WTC11 (cell line): Measurements from ENCODE around the gene NR2F2. TPM values are rescaled to one million over a fixed set of nuclear protein-coding genes. Genes with fewer than 3 reads are reported as not detected.

Experiments used
- ATAC-seq: fragments of 200-7000 bp; cut with Tn5 transposase; 2 replicates; pipeline ENCODE4 v1.10.0; 2021; ENCODE audit warnings: mild to moderate bottlenecking, moderate library complexity
- CTCF ChIA-PET: fragments of 300-600 bp; sonication (Branson Sonifier 250); formaldehyde crosslinking; loops from one replicate; lab custom pipeline; 2021; ENCODE audit warnings: antibody characterized with exemption; lab: Charles Lee
- POLR2A ChIA-PET: fragments of 350-600 bp; sonication (Branson Sonifier 250); formaldehyde crosslinking; loops from one replicate; lab custom pipeline; 2021; ENCODE audit warnings: antibody characterized with exemption; lab: Charles Lee
- DNase-seq: peaks from one replicate; pipeline ENCODE4 v3.0.0; 2021; ENCODE audit warnings: low spot score
- H3K27ac Mint-ChIP-seq: 2 replicates; pipeline ENCODE4 v1.8.0; 2021; ENCODE audit warnings: mixed read lengths
- H3K27me3 Mint-ChIP-seq: 2 replicates; pipeline ENCODE4 v1.8.0; 2021; ENCODE audit warnings: low read depth, mild to moderate bottlenecking, moderate library complexity, mixed read lengths
- H3K36me3 Mint-ChIP-seq: 2 replicates; pipeline ENCODE4 v1.8.0; 2021; ENCODE audit warnings: mixed read lengths
- H3K4me1 Mint-ChIP-seq: 2 replicates; pipeline ENCODE4 v1.8.0; 2022; ENCODE audit warnings: mixed read lengths
- H3K4me3 Mint-ChIP-seq: 2 replicates; pipeline ENCODE4 v1.8.0; 2021; ENCODE audit warnings: mild to moderate bottlenecking, moderate library complexity, mixed read lengths
- H3K9me3 Mint-ChIP-seq: 2 replicates; pipeline ENCODE4 v1.8.0; 2021; ENCODE audit warnings: mixed read lengths
- ATF1 ChIP-seq: sonication (generic); formaldehyde crosslinking; IDR thresholded peaks from 2 replicates; pipeline ENCODE4 v1.8.1; 2023; ENCODE audit warnings: mild to moderate bottlenecking, moderate library complexity, missing genetic modification reagents
- ELF4 ChIP-seq: sonication (generic); formaldehyde crosslinking; IDR thresholded peaks from 2 replicates; pipeline ENCODE4 v1.8.1; 2022; ENCODE audit warnings: low read depth, mild to moderate bottlenecking, moderate library complexity, missing genetic modification reagents
- FOXJ3 ChIP-seq: sonication (generic); formaldehyde crosslinking; IDR thresholded peaks from 2 replicates; pipeline ENCODE4 v1.9.0; 2021; ENCODE audit warnings: missing genetic modification reagents, mild to moderate bottlenecking, borderline replicate concordance
- FOXP1 ChIP-seq: sonication (generic); formaldehyde crosslinking; IDR thresholded peaks from 2 replicates; pipeline ENCODE4 v1.8.0; 2022; ENCODE audit warnings: missing genetic modification reagents, mild to moderate bottlenecking, moderate library complexity, borderline replicate concordance
- MYBL2 ChIP-seq: sonication (generic); formaldehyde crosslinking; IDR thresholded peaks from 2 replicates; pipeline ENCODE4 v1.8.1; 2023; ENCODE audit warnings: mild to moderate bottlenecking, moderate library complexity, missing genetic modification reagents
- OVOL2 ChIP-seq: fragments of 250-450 bp; sonication (Bioruptor Pico); IDR thresholded peaks from 2 replicates; pipeline ENCODE4 v1.9.0; 2021; ENCODE audit warnings: mild to moderate bottlenecking, borderline replicate concordance
- SMAD4 ChIP-seq: sonication (generic); formaldehyde crosslinking; IDR thresholded peaks from 2 replicates; pipeline ENCODE4 v1.8.0; 2022; ENCODE audit warnings: mild to moderate bottlenecking, missing genetic modification reagents
- ZNF423 ChIP-seq: fragments of 250-450 bp; sonication (Bioruptor Pico); IDR thresholded peaks from 2 replicates; pipeline ENCODE4 v2.1.2; 2022; ENCODE audit warnings: mild to moderate bottlenecking, moderate library complexity
- total RNA-seq: library from RNA; stranded (reverse); gene quantifications from 3 replicates; pipeline ENCODE4 v1.2.3, GENCODE V29; 2021
- TF ChIP-seq, protein P1 (sequence below): fragments of 250-450 bp; sonication (Bioruptor Pico); conservative IDR thresholded peaks from 2 replicates; pipeline ENCODE4 v1.9.0; 2021; ENCODE audit warnings: mild to moderate bottlenecking
- TF ChIP-seq, protein P2 (sequence below): sonication (generic); formaldehyde crosslinking; IDR thresholded peaks from 2 replicates; pipeline ENCODE4 v1.8.0; 2023; ENCODE audit warnings: missing genetic modification reagents
- TF ChIP-seq, protein P3 (sequence below): fragments of 250-450 bp; sonication (Bioruptor Pico); IDR thresholded peaks from 2 replicates; pipeline ENCODE4 v1.9.0; 2021; ENCODE audit warnings: mild to moderate bottlenecking
- TF ChIP-seq, protein P4 (sequence below): sonication (generic); formaldehyde crosslinking; IDR thresholded peaks from 2 replicates; pipeline ENCODE4 v1.8.0; 2022; ENCODE audit warnings: mild to moderate bottlenecking, missing genetic modification reagents
- TF ChIP-seq, protein P5 (sequence below): sonication (generic); formaldehyde crosslinking; IDR thresholded peaks from 2 replicates; pipeline ENCODE4 v1.8.1; 2023; ENCODE audit warnings: mild to moderate bottlenecking, missing genetic modification reagents, moderate library complexity
- TF ChIP-seq, protein P6 (sequence below): sonication (generic); formaldehyde crosslinking; IDR thresholded peaks from 2 replicates; pipeline ENCODE4 v1.8.1; 2022; ENCODE audit warnings: low read depth, missing genetic modification reagents, borderline replicate concordance
- TF ChIP-seq, protein P7 (sequence below): sonication (generic); formaldehyde crosslinking; IDR thresholded peaks from 2 replicates; pipeline ENCODE4 v1.8.1; 2023; ENCODE audit warnings: mild to moderate bottlenecking, moderate library complexity, missing genetic modification reagents
- TF ChIP-seq, protein P8 (sequence below): sonication (generic); formaldehyde crosslinking; IDR thresholded peaks from 2 replicates; pipeline ENCODE4 v1.8.0; 2022; ENCODE audit warnings: mild to moderate bottlenecking, missing genetic modification reagents
- TF ChIP-seq, protein P9 (sequence below): sonication (generic); formaldehyde crosslinking; IDR thresholded peaks from 2 replicates; pipeline ENCODE4 v1.8.1; 2023; ENCODE audit warnings: mild to moderate bottlenecking, missing genetic modification reagents, moderate library complexity
- TF ChIP-seq, protein P10 (sequence below): sonication (generic); formaldehyde crosslinking; IDR thresholded peaks from 2 replicates; pipeline ENCODE4 v1.8.1; 2022; ENCODE audit warnings: mild to moderate bottlenecking, missing genetic modification reagents, moderate library complexity, borderline replicate concordance
- TF ChIP-seq, protein P11 (sequence below): sonication (generic); formaldehyde crosslinking; IDR thresholded peaks from 2 replicates; pipeline ENCODE4 v1.8.1; 2023; ENCODE audit warnings: mild to moderate bottlenecking, missing genetic modification reagents

The NR2F2 gene
- total RNA-seq, 1 experiment from 2014 or later, result 0.57 TPM

DNA sequence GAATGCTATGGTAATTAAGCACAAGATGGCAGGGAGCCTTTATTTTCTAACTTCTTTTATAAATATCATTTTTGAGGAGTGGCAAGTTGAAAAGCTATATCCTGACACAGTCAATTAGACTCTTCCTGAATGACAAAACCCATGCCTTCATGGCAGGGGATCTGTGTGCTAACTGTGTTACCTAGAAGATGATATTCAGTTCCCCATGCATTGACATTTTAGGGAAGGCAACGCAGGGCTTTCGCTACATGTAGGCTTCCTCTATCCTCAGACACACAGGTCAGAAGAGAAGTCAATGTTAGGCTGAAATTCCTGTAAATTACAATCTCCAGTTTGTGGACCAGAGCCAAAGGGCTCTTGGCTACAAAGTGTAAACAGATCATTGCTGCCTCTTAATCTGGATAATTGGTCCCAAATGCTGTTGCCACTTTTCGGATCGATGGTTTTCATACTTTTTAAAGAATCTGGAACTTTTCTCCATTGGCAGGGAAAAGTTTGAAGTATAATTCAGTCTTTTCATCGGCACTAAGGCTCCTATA lies 22.6 kb upstream of the NR2F2 start (continued):
- TF ChIP-seq, protein P1, sequence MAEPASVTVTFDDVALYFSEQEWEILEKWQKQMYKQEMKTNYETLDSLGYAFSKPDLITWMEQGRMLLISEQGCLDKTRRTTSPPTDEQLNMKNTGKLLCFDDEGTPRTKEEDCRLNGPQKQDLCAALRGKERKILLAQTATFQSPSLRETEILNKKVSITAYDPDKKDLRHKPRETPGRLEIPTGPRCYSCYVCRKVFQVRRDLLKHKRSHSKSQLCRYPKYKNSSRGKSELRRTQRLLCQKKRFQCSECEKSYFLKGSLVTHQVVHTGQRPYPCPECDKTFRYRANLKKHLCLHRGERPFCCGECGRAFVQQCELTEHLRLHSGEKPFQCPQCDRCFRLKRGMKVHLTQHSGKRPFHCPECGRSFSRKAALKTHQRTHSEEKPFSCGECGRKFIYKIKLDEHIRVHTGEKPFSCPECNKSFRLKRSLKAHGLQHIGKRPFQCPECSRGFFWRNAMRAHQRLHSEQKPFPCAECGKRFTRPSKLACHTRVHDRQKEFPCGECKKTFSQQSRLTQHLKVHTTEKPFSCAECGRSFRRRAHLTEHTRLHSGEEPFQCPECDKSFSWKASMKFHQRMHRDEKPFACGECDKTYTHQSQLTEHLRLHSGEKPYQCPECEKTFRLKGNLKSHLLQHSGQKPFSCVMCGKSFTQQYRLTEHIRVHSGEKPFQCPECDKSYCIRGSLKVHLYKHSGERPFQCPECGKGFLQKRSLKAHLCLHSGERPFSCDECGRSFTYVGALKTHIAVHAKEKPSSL (CRISPR knock-in tag), result no peak
- TF ChIP-seq FOXJ3 (CRISPR knock-in tag), result no peak
- TF ChIP-seq MYBL2 (CRISPR knock-in tag), result no peak
- TF ChIP-seq FOXP1 (CRISPR knock-in tag), result no peak
- TF ChIP-seq, all 79 proteins: peak for 0

DNA sequence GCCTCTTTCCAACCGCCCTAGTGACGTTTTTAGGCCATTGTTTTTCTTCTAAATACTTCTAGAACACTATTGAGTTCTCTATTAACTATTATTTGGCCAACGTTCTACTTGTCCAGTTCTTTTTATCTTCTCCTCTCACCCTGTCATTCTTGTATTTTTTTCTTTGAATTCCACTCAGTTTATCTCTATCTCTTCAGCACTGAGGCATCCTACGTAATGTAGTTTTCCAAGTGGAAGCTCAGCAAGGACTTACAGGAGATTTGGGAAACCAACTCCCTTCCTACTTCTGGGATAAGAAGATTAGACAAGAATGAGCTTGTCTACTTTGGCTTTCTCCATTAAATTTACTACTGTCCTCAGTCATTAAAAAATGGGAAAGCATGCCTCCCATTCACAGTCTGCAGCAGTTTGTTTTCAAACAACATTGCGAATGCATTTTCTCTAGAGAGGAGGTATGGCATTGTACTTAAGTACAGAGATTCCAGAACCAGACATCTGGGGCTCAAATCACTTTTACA lies 21.3 kb upstream of the NR2F2 start:
- ATAC-seq (no peak), DNase-seq (no peak)
- POLR2A ChIA-PET, result no interaction called here
- Mint-ChIP-seq H3K4me3 (no peak overlapping the region), H3K4me1 (peaks cover 9% of the 10 kb centered on the region), H3K36me3 (no peaks in the 10 kb centered on the region), H3K27me3 (peaks cover 13% of the 10 kb centered on the region), H3K9me3 (no peaks in the 10 kb centered on the region), H3K27ac (no peak overlapping the region)
- CTCF ChIA-PET, result no interaction called here
- TF ChIP-seq, protein P2, sequence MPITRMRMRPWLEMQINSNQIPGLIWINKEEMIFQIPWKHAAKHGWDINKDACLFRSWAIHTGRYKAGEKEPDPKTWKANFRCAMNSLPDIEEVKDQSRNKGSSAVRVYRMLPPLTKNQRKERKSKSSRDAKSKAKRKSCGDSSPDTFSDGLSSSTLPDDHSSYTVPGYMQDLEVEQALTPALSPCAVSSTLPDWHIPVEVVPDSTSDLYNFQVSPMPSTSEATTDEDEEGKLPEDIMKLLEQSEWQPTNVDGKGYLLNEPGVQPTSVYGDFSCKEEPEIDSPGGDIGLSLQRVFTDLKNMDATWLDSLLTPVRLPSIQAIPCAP (CRISPR knock-in tag), result no peak
- TF ChIP-seq, protein P3, sequence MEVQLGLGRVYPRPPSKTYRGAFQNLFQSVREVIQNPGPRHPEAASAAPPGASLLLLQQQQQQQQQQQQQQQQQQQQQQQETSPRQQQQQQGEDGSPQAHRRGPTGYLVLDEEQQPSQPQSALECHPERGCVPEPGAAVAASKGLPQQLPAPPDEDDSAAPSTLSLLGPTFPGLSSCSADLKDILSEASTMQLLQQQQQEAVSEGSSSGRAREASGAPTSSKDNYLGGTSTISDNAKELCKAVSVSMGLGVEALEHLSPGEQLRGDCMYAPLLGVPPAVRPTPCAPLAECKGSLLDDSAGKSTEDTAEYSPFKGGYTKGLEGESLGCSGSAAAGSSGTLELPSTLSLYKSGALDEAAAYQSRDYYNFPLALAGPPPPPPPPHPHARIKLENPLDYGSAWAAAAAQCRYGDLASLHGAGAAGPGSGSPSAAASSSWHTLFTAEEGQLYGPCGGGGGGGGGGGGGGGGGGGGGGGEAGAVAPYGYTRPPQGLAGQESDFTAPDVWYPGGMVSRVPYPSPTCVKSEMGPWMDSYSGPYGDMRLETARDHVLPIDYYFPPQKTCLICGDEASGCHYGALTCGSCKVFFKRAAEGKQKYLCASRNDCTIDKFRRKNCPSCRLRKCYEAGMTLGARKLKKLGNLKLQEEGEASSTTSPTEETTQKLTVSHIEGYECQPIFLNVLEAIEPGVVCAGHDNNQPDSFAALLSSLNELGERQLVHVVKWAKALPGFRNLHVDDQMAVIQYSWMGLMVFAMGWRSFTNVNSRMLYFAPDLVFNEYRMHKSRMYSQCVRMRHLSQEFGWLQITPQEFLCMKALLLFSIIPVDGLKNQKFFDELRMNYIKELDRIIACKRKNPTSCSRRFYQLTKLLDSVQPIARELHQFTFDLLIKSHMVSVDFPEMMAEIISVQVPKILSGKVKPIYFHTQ, result no peak
- TF ChIP-seq ELF4 (CRISPR knock-in tag) (no peak), ZNF423 (CRISPR knock-in tag) (no peak), OVOL2 (CRISPR knock-in tag) (no peak), SMAD4 (CRISPR knock-in tag) (no peak), ATF1 (CRISPR knock-in tag) (no peak)
- TF ChIP-seq, protein P4, sequence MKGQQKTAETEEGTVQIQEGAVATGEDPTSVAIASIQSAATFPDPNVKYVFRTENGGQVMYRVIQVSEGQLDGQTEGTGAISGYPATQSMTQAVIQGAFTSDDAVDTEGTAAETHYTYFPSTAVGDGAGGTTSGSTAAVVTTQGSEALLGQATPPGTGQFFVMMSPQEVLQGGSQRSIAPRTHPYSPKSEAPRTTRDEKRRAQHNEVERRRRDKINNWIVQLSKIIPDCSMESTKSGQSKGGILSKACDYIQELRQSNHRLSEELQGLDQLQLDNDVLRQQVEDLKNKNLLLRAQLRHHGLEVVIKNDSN (CRISPR knock-in tag), result no peak
- TF ChIP-seq, protein P5, sequence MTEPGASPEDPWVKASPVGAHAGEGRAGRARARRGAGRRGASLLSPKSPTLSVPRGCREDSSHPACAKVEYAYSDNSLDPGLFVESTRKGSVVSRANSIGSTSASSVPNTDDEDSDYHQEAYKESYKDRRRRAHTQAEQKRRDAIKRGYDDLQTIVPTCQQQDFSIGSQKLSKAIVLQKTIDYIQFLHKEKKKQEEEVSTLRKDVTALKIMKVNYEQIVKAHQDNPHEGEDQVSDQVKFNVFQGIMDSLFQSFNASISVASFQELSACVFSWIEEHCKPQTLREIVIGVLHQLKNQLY (CRISPR knock-in tag), result no peak
- TF ChIP-seq, protein P6, sequence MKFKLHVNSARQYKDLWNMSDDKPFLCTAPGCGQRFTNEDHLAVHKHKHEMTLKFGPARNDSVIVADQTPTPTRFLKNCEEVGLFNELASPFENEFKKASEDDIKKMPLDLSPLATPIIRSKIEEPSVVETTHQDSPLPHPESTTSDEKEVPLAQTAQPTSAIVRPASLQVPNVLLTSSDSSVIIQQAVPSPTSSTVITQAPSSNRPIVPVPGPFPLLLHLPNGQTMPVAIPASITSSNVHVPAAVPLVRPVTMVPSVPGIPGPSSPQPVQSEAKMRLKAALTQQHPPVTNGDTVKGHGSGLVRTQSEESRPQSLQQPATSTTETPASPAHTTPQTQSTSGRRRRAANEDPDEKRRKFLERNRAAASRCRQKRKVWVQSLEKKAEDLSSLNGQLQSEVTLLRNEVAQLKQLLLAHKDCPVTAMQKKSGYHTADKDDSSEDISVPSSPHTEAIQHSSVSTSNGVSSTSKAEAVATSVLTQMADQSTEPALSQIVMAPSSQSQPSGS, result no peak
- TF ChIP-seq, protein P7, sequence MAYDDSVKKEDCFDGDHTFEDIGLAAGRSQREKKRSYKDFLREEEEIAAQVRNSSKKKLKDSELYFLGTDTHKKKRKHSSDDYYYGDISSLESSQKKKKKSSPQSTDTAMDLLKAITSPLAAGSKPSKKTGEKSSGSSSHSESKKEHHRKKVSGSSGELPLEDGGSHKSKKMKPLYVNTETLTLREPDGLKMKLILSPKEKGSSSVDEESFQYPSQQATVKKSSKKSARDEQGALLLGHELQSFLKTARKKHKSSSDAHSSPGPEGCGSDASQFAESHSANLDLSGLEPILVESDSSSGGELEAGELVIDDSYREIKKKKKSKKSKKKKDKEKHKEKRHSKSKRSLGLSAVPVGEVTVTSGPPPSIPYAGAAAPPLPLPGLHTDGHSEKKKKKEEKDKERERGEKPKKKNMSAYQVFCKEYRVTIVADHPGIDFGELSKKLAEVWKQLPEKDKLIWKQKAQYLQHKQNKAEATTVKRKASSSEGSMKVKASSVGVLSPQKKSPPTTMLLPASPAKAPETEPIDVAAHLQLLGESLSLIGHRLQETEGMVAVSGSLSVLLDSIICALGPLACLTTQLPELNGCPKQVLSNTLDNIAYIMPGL (CRISPR knock-in tag), result no peak
- TF ChIP-seq, protein P8, sequence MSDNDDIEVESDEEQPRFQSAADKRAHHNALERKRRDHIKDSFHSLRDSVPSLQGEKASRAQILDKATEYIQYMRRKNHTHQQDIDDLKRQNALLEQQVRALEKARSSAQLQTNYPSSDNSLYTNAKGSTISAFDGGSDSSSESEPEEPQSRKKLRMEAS (CRISPR knock-in tag), result no peak
- TF ChIP-seq, protein P9, sequence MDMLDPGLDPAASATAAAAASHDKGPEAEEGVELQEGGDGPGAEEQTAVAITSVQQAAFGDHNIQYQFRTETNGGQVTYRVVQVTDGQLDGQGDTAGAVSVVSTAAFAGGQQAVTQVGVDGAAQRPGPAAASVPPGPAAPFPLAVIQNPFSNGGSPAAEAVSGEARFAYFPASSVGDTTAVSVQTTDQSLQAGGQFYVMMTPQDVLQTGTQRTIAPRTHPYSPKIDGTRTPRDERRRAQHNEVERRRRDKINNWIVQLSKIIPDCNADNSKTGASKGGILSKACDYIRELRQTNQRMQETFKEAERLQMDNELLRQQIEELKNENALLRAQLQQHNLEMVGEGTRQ (CRISPR knock-in tag), result no peak
- TF ChIP-seq, protein P10, sequence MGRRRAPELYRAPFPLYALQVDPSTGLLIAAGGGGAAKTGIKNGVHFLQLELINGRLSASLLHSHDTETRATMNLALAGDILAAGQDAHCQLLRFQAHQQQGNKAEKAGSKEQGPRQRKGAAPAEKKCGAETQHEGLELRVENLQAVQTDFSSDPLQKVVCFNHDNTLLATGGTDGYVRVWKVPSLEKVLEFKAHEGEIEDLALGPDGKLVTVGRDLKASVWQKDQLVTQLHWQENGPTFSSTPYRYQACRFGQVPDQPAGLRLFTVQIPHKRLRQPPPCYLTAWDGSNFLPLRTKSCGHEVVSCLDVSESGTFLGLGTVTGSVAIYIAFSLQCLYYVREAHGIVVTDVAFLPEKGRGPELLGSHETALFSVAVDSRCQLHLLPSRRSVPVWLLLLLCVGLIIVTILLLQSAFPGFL, result no peak
- TF ChIP-seq, protein P11, sequence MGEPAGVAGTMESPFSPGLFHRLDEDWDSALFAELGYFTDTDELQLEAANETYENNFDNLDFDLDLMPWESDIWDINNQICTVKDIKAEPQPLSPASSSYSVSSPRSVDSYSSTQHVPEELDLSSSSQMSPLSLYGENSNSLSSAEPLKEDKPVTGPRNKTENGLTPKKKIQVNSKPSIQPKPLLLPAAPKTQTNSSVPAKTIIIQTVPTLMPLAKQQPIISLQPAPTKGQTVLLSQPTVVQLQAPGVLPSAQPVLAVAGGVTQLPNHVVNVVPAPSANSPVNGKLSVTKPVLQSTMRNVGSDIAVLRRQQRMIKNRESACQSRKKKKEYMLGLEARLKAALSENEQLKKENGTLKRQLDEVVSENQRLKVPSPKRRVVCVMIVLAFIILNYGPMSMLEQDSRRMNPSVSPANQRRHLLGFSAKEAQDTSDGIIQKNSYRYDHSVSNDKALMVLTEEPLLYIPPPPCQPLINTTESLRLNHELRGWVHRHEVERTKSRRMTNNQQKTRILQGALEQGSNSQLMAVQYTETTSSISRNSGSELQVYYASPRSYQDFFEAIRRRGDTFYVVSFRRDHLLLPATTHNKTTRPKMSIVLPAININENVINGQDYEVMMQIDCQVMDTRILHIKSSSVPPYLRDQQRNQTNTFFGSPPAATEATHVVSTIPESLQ (CRISPR knock-in tag), result no peak
